Ascending aorta (tissue), 2 donors: Measurements from ENCODE around the gene NHERF2. TPM values are rescaled to one million over a fixed set of nuclear protein-coding genes. Genes with fewer than 3 reads are reported as not detected.

Experiments used
- DNase-seq, 2 donors: peaks; one replicate each; pipeline ENCODE4 v3.0.0-alpha.2; 2019; ENCODE audit warnings: low spot score in 2 of 2
- H3K27ac ChIP-seq, 2 donors: fragments of 200-600 bp; sonication (generic); one replicate each; pipeline ENCODE4 v1.5.1; 2016 to 2017; ENCODE audit warnings: mild to moderate bottlenecking in 1 of 2
- H3K27me3 ChIP-seq: fragments of 200-600 bp; sonication (generic); one replicate; pipeline ENCODE4 v1.5.1; 2017
- H3K36me3 ChIP-seq, 2 donors: fragments of 200-600 bp; sonication (generic); one replicate each; pipeline ENCODE4 v1.5.1; 2016
- H3K4me1 ChIP-seq, 2 donors: fragments of 200-600 bp; sonication (generic); one replicate each; pipeline ENCODE4 v1.5.1; 2016 to 2017; ENCODE audit warnings: mild to moderate bottlenecking in 1 of 2
- H3K4me3 ChIP-seq, 2 donors: fragments of 200-600 bp; sonication (generic); one replicate each; pipeline ENCODE4 v1.5.1; 2016 to 2017; ENCODE audit warnings: mild to moderate bottlenecking in 1 of 2
- H3K9me3 ChIP-seq, 2 donors: fragments of 200-600 bp; sonication (generic); one replicate each; pipeline ENCODE4 v1.5.1; 2016
- intact Hi-C: fragments of 100-400 bp; cut with DNase I; formaldehyde crosslinking; loops from one replicate; pipeline ENCODE4 v1.15.1; 2023
- total RNA-seq: library from RNA; depleted of rRNA; stranded (reverse); fragments of >200 nt; gene quantifications from one replicate; pipeline ENCODE4 v1.1.0, GENCODE V29; 2016
- TF ChIP-seq, protein P1 (sequence below), 3 experiments: fragments of 200-600 bp in 2 of 3; fragments of 450-650 bp in 1 of 3; sonication (generic) in 2 of 3; IDR thresholded peaks; one replicate each; pipeline ENCODE4 v1.5.1; 2016 to 2019; ENCODE audit warnings: antibody characterized with exemption in 3 of 3, mild to moderate bottlenecking in 1 of 3, moderate library complexity in 1 of 3

Gene NHERF2
- total RNA-seq, 1 donor from 2014 or later, result 123 TPM

DNA sequence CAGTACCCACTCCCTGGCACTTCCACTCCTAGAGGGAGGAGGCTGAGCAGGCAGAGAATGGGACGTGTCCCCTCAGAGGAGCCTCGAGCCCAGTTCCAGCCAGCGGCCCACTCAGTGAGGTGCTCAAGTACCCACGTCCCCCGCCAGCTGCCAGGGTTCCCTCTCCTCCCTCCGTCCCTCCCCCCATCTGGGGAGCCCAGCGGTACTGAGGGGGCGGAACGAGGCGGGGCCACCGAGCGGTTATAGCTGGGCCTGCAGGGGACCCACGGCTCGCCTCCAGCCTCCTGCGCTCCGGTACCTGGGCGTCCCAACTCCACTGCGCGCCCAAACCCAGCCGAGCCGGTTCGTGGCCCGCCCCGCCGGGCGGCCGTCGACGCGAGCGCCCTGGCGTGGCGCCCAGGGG lies 7.2 kb upstream of the NHERF2 start, which contains the start of gene NPW:
TSS of gene NPW (plus strand) at position 268 of the 403 bp plus-strand sequence.
- no peaks in the 10 kb centered on the region for H3K9me3 ChIP-seq
- peak within 1 kb of the TSS in 1 of 2 donors; percentile 11 for H3K4me3 ChIP-seq
- no peaks in the 10 kb centered on the region for H3K27me3 ChIP-seq
- no peaks in the 10 kb centered on the region for H3K36me3 ChIP-seq
- H3K4me1 ChIP-seq, result peaks cover 3 to 12% of the 10 kb centered on the region in 2 donors
- intact Hi-C loops, result no loop called here
- TF ChIP-seq, protein P1, sequence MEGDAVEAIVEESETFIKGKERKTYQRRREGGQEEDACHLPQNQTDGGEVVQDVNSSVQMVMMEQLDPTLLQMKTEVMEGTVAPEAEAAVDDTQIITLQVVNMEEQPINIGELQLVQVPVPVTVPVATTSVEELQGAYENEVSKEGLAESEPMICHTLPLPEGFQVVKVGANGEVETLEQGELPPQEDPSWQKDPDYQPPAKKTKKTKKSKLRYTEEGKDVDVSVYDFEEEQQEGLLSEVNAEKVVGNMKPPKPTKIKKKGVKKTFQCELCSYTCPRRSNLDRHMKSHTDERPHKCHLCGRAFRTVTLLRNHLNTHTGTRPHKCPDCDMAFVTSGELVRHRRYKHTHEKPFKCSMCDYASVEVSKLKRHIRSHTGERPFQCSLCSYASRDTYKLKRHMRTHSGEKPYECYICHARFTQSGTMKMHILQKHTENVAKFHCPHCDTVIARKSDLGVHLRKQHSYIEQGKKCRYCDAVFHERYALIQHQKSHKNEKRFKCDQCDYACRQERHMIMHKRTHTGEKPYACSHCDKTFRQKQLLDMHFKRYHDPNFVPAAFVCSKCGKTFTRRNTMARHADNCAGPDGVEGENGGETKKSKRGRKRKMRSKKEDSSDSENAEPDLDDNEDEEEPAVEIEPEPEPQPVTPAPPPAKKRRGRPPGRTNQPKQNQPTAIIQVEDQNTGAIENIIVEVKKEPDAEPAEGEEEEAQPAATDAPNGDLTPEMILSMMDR (IDR thresholded peaks at IDR 0.05), result no peak
- no peak within 1 kb of the TSS for H3K27ac ChIP-seq
- DNase-seq, result no peak

DNA sequence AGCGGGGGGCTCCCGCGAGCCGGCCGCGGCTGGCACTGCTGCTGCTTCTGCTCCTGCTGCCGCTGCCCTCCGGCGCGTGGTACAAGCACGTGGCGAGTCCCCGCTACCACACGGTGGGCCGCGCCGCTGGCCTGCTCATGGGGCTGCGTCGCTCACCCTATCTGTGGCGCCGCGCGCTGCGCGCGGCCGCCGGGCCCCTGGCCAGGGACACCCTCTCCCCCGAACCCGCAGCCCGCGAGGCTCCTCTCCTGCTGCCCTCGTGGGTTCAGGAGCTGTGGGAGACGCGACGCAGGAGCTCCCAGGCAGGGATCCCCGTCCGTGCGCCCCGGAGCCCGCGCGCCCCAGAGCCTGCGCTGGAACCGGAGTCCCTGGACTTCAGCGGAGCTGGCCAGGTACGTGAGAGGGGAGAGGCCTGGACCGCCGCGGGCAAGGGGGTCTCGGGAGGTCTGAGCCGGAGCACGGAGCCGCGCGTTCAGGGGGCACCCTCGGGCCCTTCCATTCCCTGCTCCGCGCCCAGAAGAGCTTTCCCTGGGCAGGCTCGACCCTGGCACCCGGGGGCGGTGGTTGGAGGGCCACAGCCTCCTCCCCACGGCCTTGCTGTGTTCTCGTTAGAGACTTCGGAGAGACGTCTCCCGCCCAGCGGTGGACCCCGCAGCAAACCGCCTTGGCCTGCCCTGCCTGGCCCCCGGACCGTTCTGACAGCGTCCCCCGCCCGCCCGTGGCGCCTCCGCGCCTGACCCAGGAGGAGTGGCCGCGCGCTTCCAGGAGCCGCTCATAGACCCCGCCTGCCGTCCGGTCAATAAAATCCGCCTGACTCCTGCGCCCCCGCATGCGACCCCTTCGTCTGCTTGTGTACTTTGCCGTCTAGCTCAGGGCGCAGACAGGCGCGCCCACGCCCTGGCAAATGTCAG lies 6.5 kb upstream of the NHERF2 start:
- peaks cover 3 to 12% of the 10 kb centered on the region in 2 donors for H3K4me1 ChIP-seq
- H3K27me3 ChIP-seq, result no peaks in the 10 kb centered on the region
- H3K36me3 ChIP-seq, result no peaks in the 10 kb centered on the region
- intact Hi-C loops, result loop anchor here (10.0 kb wide), 1 partner anchor 235 kb away; the partner anchor contains the start of gene ECI1
- H3K9me3 ChIP-seq, result no peaks in the 10 kb centered on the region
- no peak overlapping the region for H3K27ac ChIP-seq
- peak overlapping the region in 1 of 2 donors; percentile 11 for H3K4me3 ChIP-seq
- TF ChIP-seq, protein P1 (IDR thresholded peaks at IDR 0.05), result no peak
- no peak for DNase-seq

DNA sequence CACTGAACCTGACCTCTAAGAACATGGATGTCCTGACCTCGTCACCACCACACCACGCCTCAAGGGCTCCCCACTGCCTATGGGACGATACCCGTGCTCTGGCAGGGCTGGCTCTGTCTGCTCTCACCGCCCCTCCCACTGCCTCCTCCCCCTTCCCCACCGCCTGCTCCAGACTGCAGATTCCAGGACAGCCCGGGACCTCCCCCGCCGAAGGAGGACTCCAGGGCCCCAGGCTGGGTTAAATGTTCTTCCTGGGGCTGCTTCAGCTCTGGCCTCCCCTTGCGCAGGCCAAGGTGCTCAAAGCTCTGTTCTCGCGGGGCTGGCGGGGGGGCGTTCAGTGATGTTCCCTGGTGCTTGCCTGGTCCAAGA lies 4.0 kb upstream of the NHERF2 start:
- DNase-seq, result no peak
- TF ChIP-seq, protein P1 (IDR thresholded peaks at IDR 0.05), result no peak
- H3K27ac ChIP-seq, result no peak overlapping the region
- no peaks in the 10 kb centered on the region for H3K9me3 ChIP-seq
- no peaks in the 10 kb centered on the region for H3K36me3 ChIP-seq
- intact Hi-C loops, result loop anchor here (1.0 to 10.0 kb wide), 3 partner anchors 25 to 232 kb away; partner anchors contain the start of genes ECI1, NTHL1 and TSC2
- no peaks in the 10 kb centered on the region for H3K27me3 ChIP-seq
- peak overlapping the region; percentile 35 to 58 for H3K4me3 ChIP-seq
- H3K4me1 ChIP-seq, result peaks cover 17 to 26% of the 10 kb centered on the region in 2 donors

DNA sequence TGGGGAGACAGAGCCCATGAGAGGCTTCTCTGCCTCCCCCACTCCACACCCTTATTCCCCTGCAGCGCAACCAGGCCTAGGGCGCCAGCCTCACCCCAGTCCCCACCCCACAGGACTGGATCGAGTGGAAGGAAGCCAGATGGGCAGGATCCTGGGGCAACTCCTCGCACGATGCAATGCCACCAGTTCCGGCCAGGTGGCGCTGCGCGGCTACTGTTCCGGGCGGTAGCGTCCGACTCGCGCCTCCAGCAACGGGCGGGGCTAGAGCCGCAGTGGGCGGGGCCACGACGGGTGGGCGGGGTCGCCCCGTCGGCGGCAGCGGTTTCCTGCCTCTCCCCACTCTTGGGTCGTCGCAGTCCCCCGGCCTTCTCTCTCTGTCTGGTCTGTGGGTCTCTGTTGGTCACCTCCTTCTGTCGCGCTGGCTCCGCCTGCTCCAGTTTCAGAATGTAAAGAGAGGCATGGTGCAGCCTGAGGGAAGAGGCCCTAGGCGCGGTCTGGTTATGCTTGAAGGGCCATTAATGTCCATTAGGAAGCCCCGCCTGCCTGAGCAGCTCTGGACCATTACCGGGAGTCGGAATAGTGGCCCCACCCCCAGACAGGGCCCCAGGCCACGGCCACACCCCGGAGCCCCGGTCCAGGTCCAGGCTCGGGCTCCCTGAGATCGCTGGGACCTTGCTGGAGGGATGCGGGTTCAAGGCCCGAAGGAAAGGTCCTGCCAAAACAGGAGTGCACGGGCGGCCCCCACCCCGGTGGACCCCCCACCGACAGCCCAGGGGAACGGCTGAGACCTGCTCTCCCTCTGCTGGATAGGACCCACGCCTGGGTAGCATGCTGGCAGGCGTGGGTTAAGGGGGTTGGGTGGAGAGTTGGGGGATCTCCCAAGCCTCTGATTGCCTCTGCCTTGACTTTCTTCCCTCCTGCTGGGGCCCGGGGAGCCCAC lies 3.3 kb upstream of the NHERF2 start:
- TF ChIP-seq, protein P1 (IDR thresholded peaks at IDR 0.05), result peak; percentile 98 to 99 (median 98)
- DNase-seq, result peak; percentile 75 to 96
- Histone ChIP-seq H3K9me3 (no peaks in the 10 kb centered on the region), H3K27me3 (no peaks in the 10 kb centered on the region), H3K36me3 (no peaks in the 10 kb centered on the region), H3K27ac (peak overlapping the region; percentile 66 to 73), H3K4me1 (peaks cover 17 to 31% of the 10 kb centered on the region in 2 donors), H3K4me3 (peak overlapping the region; percentile 35 to 58)
- intact Hi-C loops, result loop anchor here (1.0 to 10.0 kb wide), 3 partner anchors 24 to 231 kb away; partner anchors contain the start of genes ECI1, NTHL1 and TSC2

DNA sequence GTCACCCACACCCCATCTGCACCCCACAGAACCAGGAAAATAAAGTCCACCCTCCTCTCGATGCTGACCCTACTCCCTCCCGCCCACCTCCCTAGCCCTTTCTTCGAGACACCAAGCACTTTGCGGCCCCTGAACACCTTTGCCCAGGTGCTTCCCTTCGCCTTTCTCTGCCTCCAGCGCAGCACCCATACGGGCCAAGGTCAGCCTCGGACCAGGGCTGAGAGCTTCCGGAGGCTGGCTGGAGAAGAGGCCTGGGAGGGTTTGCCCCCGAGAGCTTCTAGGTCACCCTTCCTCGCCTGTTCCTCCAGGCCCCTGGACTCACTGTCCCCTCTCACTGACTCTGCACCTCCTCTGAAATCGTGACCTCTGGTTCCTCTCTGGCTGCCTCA lies 2.7 kb upstream of the NHERF2 start:
- H3K4me3 ChIP-seq, result no peak overlapping the region
- H3K27me3 ChIP-seq, result no peaks in the 10 kb centered on the region
- H3K4me1 ChIP-seq, result peaks cover 17 to 31% of the 10 kb centered on the region in 2 donors
- H3K9me3 ChIP-seq, result no peaks in the 10 kb centered on the region
- intact Hi-C loops, result loop anchor here (10.0 kb wide), 1 partner anchor 231 kb away; the partner anchor contains the start of gene ECI1
- TF ChIP-seq, protein P1 (IDR thresholded peaks at IDR 0.05), result no peak
- H3K36me3 ChIP-seq, result no peaks in the 10 kb centered on the region
- peak overlapping the region in 1 of 2 donors; percentile 73 for H3K27ac ChIP-seq
- no peak for DNase-seq
